SH-SY5Y (cell line): Measurements from ENCODE around the gene MITF.
A peak's percentile ranks its signal among the peaks of the same experiment; 100 is the strongest.

ENCODE experiments used
- GATA2 ChIP-seq: IDR thresholded peaks from 2 replicates; pipeline ENCODE4 v1.6.1; 2011; ENCODE audit warnings: mild to moderate bottlenecking, low read depth, low read length
- GATA3 ChIP-seq: IDR thresholded peaks from 2 replicates; pipeline ENCODE4 v1.6.1; 2011; ENCODE audit warnings: low read depth, mild to moderate bottlenecking, low read length, moderate library complexity

The MITF gene

DNA sequence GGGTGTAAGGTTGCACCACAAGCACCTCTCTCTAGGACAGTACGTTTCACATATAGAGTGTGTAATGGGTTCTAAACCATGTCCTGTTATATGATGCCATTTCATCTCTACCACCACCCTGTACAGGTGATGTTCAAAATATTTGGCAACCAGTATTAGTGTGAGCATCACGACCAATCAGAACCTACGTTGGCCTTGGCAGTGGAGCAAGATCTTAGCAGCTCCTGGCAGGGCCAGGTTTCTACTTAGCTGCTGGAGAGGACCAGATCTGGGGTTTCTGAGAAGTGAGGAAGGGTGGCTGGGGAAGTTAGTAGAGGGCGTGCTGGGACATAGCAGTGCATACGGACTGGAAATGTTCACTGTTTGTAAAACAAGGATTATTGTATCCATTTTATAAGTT is 23.1 kb upstream of the MITF start:
- no peak for TF ChIP-seq GATA3
- no peak for TF ChIP-seq GATA2

DNA sequence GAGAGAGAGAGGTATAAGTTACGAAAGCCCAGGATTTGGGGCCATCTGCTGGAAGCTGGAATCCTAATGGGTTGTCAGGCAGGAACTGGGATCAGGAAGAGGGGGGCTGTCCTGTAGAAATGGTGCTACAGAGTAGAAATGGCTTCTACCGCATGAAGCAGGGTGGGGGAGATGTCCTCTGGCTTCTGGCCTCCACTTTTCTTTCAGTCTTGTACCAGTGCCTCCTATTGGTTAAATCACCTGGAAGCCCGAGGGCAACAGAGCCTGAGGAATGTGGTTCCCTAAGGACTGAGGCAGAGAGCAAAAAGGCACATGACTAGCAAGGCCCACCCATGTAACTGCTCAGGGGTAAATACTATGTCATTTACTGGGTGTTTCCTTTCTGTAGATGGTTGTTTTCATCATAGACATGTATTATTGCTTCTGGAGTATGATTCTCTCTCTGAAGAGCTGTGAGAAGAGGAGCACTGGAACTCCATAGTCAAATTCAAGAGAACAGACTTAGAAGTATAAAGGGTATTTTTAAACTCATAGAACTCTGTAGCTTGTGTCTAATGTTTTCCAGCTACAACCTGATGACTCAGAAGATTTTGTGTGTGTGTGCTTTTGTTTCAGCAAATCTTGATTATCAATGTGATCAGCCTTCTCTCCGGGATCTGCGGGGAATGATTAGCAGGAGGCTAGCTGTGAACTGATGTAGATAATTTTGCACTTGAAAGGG is 20.2 kb upstream of the MITF start:
- no peak for TF ChIP-seq GATA3
- no peak for TF ChIP-seq GATA2

DNA sequence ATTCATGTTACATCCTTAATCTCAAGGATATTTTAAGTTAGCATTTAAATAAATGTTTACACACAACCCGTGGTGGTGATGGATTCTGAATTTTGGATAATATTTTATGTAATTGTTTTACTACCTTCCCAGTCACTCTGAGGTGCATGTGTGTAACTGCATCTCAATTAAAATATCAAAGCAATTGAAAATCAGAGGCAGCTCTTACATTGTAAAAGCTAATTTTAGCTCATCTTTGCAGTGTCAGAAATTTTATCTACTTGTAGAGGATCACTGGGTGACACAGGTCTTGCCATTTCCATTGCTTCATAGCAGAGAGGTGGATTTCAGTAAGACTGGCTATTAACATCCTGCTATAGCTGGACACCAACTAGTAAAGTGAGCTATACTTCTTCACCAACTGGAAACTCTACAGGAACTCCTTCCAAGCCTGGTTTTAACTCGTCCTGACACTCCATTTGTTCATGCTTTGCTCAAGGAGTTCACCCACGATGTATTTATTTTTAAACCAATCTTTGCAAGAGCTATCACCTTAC is 19.6 kb upstream of the MITF start:
- no peak for TF ChIP-seq GATA2

DNA sequence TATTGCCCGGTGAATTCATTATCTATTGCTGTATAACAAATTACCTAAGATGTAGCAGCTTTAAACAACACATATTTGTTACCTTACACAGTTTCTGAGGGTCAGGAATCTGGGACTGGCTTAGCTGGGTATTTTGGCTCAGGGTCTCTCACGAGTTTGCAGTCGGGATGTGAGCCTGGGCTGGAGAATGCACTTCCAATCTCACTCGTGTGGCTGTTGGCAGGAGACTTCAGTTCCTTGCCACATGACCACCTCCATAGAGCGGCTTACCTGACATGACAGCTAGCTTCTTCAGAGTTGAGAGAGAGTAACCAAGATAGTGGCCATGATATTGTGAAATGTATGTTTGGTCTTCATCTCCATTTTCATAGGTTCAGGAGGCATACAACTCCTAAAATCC is 18.4 kb upstream of the MITF start:
- TF ChIP-seq GATA3 (no peak), GATA2 (no peak)

- no peak for TF ChIP-seq GATA3
- peak; percentile 49; the same call in 1 of the 2 replicates for TF ChIP-seq GATA2
Measured at GRCh38 chr3:69723389-69723788, 15.9 kb upstream of the MITF start.

DNA sequence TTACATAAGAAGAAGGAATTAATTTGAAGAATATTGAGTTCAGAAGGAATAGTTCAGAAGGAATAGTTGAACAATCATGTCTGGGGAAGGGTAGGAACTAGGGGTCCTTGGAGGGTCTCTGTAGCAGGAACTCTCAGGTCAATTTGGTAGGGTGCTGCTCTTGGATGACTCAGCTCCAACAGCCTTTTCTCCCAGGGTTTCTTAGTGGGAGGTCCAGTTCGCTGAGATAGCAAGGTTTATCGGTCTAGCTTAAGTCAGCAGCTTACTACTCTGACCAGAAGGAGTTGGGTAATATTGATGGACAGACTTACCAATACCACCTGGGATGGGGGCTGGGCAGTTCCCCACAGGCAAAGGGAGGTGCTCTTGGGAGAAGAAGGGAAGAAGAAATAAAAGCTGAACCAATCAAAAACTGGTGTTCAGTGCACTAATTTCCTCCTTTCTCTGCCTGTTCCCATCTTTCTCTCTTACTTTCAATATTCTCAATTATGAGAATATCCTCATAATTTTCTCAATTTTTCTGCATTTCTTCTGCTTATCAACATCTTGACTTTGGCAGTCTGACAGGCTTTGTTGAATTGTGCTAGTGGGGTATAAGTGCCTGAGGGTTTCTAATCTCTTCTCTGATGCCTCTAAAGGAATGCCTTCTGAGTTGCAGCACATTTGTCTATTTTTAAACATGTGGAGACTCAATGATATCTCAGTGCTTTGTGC is 14.4 kb upstream of the MITF start:
- TF ChIP-seq GATA3 = no peak
- TF ChIP-seq GATA2 = no peak

GRCh38 chr3:69725994-69726571 is 13.2 kb upstream of the MITF start:
- TF ChIP-seq GATA3 (no peak), GATA2 (no peak)

DNA sequence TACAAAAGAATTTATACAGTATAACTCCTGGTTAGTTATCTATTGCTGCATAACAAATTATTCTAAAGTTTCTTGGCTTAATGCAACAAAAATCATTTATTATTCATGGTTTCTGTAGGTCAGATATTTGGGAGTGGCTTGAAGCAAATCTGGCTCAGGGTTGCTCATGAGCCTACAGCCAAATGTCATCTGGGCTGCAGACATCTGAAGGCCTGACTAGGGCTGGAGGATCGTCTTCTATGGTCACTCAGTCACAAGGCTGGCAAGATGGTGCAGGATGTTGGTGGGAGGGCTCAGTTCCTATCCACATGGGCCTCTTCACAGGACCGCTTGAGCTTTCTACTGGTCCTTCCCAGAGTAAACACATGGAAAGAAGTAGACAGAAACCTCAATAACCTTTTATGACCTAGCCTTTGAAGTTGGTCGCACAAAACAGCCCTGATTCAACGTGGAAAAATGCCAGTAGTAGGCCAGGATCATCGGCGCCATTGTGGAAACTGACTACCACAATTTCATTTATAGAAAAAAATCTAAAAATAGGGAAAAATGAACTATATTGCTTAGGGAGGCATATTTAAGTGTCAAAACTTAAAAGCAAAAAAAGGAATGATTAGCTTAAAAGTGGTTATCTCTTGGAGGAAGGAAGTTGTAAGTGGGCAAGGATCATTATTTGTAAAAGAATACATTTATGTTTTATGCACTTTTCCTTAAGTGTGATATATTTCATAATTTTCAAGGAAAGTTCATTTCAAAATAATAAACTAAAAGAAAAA is 9.9 kb upstream of the MITF start:
- TF ChIP-seq GATA2 = no peak
- no peak for TF ChIP-seq GATA3

DNA sequence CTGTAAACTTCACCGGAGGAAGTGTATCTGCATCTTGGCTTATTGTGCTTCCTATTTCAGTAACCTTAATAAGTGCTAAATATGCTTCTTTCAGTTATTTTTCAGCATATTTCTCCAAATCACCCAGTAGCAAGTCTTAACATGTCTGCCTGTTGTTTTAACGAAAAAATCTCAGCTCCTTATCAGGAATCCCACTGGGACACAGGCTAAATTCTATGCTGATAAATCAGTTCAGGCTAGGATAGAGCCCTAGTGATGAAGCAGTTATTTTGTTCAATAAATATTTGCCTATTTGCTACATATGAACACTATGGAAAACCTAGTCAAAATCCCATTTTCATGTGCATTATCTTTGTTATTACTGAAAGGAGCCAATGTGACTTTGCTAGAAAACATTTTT is 8.2 kb upstream of the MITF start:
- no peak for TF ChIP-seq GATA3
- TF ChIP-seq GATA2 = no peak

GRCh38 chr3:69735893-69736292 is 3.4 kb upstream of the MITF start:
- TF ChIP-seq GATA2 = no peak
- no peak for TF ChIP-seq GATA3

DNA sequence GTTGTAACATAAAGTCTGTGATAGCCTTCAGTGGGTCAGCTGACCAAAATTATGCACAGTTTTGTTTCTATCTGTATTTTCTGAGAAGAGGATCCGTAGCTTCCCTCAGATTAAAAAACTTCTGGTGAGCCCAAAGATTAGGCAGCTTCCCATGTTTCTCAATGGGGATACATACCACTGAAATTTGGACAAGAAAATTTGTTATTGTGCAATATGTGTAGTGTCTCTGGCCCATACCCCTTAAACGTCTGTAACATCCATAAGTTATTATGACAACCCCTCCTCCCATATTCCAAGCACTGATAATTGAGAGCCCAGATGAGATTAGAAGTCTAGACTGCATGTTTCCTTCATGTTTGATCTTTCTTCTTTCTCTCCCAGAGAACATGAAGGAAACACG is 1.9 kb upstream of the MITF start:
- TF ChIP-seq GATA2 (no peak), GATA3 (no peak)

DNA sequence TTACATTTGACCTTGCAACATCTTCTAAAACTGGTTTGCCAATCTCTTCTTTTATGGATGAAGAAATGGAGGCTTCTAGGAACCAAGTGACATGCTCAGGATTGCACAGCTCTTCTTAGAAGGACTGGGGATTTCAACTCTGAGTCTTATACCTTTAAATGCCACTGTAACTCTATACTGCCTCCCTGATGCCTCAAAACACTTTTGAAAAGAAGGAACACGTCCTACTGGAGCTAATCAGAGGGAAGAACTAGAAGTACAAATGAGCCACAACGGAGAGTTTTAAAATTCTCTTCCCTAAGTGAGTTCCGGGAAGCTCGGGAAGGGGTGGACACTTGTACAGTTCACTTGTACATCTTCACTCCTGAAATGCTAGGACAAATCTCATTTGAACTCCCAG is 949 bp upstream of the MITF start:
- no peak for TF ChIP-seq GATA2

- TF ChIP-seq GATA2 = no peak
Measured at GRCh38 chr3:69738859-69739203, 433 bp upstream of the MITF start.

DNA sequence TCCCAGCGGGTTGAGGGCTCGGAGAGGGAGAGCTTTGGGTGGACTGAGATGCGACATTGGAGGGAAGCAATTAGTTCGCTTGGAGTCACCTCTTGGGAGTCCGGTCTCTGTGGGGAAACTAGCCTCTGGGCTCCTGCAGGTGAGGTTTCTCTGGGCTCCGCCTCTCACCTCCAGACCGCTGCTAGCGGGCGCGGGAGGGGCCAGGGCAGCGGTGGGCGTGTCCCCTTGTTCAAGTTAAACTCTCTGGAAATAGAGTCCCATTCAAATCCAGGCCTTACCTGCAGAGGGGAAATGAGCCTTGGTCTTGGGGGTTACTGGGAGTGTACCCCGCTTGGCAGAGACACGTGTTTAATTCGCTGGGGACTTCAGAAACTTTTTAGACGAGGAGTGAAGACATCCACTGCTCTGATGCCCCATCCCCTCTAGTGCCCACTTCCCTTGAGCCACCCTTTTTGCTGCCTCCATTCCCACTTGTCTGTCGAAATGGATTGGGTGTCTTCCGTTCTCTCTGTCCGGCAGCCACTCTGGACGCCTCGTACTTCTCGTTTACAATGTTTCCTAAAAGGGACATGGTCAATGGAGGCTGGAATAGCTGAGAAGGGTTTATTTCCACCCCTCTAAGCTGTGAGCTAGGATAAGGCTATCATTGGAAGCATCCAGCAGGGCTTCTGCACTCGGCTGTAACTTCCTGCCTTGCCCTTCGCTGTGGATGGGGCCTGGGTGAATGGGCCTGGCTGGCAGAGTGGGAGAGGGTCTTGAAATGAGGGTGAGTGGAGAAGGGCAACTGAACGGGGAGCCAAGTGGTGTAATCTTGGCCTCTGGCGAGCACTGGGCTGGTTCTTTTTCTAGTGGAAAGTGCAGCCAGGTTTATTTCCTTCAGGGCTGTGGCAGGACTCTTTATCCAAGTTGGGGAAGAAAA is 1.1 kb downstream of the MITF start:
- TF ChIP-seq GATA3 = no peak
- no peak for TF ChIP-seq GATA2
